HS-5 (cell line): ENCODE data around the gene NDUFV1.
"Not testable (repeated sequence)": the region's sequence is repeated elsewhere in the genome, so short reads cannot be mapped to it uniquely, and the experiment has no call there.

Experiments used
- DNase-seq: peaks from one replicate; pipeline ENCODE4 v3.0.0-alpha.2; 2012; ENCODE audit warnings: low read depth

Gene NDUFV1

GRCh38 chr11:67611704-67612587 lies 5.2 kb downstream of the NDUFV1 start:
- DNase-seq = no peak

DNA sequence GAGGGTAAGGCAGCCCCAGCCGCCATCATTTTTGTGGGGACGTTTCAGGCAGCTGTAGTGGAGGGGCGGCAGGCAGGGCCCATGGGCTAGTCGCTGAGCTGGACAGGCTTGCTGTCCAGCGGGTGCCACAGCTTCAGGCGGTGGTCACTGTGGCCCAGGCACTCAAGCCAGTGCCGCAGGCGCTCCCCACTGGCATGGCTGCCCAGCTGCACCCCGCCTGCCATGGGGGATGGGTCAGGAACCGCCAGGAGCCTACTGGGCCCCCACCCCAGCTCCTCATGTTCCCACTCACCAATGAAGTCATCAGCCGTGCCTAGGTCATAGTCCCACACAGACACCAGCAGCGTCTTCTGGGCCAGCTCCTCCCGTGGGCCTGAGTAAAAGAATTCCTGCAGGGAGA lies 6.0 kb downstream of the NDUFV1 start:
- DNase-seq = no peak

- DNase-seq = no peak
Measured at GRCh38 chr11:67613313-67613959, 6.7 kb downstream of the NDUFV1 start.

DNA sequence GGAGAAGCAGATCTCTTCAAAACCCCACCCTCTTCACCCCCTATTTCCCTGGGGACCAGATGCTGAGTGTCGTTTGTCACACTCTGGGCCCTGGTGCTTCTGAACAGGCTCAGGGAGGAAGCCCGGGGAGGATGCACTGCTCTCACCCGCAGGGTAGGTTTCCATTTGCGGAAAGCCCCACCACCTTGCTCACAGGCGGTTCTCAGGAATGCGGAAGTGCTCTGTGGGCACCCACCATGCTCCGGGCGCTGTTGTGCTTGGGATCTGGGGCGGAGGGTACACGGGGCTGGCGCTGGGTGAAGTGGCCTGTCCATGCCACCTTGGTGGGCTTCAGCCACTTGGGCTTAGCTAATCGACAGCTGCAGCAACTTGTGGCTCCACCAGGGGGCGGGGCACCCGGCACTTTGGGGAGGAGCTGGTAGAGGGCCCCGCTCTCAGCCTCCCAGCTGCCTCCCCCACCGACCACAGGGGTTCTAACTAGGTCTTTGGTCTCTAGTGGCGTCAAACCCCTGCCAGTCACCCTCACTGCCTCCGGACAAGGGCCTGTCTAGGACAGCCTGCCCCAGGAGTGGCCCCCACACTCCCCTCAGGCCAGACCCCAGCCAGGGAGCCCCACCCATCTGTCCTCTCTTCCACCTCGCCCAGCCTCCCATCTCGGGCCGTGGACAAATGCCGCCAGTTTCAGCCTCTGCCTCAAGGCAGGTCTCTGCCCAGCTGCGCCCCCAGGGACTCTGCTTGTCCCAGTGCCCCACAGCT lies 7.4 kb downstream of the NDUFV1 start:
- DNase-seq = no peak

GRCh38 chr11:67614730-67615714 lies 8.3 kb downstream of the NDUFV1 start:
- DNase-seq = no peak

DNA sequence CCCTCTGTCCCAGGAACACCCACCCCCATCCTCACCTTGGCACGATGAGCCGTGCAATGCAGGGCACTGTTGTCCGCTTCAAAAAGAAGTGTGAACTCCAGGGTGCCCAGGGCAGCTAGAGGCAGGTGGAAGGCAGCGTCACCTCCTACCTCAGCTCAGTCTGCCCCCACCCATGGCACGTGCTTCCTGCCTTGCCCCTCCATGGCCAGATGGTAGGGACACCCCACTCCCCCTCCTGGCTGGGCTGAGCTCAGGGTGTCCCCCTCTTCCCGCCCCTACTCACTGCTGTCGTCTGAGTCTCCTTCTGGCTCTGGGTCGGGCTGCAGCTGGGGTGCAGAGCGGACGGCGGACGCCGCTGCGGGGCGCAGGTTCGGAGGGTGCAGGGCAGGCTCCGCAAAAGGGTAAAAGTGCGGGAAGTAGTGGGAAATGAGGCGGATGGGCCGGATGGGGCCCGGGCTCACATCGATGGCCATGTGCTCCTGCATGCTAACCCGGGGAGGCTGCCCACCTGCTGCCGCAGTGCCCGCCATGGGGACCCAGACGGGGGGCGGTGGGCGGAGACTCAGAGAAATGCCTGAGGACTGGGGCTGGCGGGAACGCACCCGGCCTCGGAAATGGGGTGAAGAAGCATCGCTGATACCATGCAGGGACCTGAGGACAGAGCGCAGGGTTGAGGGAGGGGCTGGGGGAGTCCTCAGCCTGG lies 9.1 kb downstream of the NDUFV1 start:
- DNase-seq = no peak

DNA sequence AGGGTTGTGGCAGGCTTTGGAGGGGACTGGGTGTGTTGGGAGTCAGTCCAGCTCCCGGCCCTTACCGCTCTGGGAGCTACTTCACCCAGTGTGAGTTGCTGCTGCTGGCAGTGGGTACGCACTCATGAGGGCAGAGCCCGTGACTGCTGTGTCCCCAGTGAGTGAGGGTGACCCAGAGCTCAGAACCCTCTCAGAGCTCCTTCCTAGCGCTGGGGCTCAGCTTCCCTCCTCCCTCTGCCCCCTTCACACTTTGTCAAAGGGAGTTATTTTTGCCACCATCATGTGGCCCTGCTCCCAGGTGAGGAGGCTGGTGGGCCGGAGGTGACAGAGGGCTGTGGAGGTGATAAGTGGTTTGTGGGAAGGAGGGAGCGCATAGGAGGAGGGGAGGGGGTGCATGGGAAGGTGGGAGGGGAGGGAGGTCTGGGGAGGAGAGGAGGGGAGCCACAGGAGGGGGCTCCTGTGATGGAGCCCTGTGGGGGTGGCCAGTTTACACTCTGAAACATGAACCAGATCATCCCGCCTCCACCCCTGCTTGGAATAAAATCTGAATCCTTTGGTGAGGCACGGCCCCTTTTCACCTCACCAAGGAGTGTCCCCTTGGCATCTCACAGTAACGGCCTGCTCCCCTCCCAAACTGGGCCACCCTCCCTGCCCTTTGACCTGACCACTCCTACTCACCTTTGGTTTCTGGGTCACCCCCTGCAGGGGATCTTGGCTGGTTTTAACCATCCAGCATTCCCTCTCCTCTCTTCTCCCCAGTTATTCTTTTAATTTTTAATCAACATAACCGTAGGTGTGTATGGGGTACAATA lies 9.9 kb downstream of the NDUFV1 start:
- DNase-seq = no peak

DNA sequence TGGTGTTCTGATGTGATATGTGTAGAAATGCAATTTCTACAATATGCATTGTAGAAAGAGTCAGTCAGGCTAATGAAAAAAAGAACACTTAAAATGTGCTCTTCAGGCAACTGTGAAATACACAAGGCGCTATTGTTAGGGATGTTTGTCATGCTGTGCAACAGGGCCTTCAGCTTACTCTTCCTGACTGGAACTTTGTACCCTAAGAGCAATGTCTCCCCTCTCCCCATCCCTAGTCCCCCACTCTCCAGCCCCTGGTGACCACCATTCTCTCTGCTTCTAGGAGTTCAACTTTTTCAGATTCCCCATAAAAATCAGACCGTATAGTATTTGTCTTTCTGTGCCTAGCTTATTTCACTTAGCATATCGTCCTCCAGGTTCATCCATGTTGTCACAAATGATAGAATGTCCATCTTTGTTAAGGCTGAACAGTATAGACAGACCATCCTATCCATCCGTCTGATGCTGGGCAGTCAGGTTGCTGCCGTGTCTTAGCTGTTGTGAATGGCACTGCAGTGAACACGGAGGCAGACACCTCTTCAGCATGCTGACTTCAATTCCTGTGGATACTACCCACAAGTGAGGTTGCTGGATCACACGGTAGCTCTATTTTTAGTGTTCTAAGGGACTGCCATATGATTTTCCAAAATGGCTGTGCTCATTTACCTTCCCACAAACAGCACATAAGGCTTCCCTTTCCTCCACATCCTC lies 10.7 kb downstream of the NDUFV1 start:
- DNase-seq = no peak

- DNase-seq = not testable (repeated sequence)
Measured at GRCh38 chr11:67618901-67619659, 12.3 kb downstream of the NDUFV1 start.

DNA sequence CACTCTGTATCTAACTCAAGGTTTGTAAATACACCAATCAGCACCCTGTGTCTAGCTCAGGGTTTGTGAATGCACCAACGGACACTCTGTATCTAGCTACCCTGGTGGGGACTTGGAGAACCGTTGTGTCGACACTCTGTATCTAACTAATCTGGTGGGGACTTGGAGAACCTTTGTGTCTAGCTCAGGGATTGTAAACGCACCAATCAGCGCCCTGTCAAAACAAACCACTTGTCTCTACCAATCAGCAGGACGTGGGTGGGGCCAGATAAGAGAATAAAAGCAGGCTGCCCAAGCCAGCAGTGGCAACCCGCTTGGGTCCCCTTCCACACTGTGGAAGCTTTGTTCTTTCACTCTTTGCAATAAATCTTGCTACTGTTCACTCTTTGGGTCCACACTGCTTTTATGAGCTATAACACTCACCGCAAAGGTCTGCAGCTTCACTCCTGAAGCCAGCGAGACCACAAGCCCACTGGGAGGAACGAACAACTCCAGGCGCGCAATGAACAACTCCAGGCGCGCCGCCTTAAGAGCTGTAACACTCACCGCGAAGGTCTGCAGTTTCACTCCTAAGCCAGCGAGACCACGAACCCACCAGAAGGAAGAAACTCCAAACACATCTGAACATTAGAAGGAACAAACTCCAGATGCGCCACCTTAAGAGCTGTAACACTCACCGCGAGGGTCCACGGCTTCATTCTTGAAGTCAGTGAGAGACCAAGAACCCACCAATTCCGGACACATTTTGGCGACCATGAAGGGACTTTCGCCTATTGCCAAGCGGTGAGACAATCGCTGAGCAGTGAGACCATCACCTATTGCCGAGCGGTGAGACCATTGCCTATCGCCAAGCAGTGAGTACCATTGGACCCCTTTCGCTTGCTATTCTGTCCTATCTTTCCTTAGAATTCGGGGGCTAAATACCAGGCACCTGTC lies 13.2 kb downstream of the NDUFV1 start:
- DNase-seq = not testable (repeated sequence)

DNA sequence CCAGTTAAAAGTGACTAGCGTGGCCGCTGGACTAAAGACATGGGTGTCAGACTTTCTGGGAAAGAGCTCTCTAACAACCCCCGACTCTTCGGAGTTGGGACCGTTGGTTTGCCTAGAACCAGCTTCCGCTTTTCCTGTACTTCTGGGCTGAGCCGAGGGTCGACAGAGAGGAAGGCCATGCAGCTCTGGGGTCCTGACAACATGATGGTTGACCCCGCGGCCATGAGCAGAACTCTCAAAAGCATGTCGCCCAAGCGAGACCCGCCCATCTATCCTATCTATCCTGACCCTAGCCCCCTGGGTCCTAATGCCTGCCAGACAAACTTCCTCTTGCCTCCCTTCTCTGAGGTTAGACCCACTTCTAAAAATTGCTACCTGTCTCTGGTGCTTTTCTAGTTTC lies 13.9 kb downstream of the NDUFV1 start:
- not testable (repeated sequence) for DNase-seq

DNA sequence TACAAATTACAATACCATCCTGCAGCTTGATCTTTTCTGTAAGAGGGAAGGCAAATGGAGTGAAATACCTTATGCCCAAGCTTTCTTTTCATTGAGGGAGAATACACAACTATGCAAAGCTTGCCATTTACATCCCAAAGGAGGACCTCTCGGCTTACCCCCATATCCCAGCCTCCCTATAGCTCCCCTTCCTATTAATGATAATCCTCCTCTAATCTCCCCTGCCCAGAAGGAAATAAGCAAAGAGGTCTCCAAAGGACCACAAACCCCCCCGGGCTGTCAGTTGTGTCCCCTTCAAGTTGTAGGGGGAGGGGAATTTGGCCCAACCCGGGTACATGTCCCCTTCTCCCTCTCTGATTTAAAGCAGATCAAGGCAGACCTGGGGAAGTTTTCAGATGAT lies 15.2 kb downstream of the NDUFV1 start:
- not testable (repeated sequence) for DNase-seq

DNA sequence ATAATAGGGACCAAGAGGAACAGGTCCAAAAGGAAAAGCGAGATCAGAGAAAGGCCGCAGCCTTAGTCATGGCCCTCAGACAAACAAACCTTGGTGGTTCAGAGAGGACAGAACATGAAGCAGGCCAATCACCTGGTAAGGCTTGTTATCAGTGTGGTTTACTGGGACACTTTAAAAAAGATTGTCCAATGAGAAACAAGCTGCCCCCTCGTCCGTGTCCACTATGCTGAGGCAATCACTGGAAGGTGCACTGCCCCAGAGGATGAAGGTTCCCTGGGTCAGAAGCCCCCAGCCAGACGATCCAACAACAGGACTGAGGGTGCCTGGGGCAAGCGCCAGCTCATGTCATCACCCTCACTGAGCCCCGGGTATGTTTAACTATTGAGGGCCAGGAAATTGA lies 16.2 kb downstream of the NDUFV1 start:
- not testable (repeated sequence) for DNase-seq

DNA sequence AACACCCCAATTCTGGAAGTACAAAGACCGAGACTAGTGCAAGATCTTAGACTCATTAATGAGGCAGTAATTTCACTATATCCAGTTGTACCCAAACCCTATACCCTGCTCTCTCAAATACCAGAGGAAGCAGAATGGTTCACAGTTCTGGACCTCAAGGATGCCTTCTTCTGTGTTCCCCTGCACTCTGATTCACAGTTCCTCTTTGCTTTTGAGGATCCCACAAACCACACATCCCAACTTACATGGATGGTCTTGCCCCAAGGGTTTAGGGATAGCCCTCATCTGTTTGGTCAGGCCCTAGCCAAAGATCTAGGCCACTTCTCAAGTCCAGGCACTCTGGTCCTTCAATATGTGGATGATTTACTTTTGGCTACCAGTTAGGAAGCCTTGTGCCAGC lies 17.1 kb downstream of the NDUFV1 start:
- DNase-seq = not testable (repeated sequence)

DNA sequence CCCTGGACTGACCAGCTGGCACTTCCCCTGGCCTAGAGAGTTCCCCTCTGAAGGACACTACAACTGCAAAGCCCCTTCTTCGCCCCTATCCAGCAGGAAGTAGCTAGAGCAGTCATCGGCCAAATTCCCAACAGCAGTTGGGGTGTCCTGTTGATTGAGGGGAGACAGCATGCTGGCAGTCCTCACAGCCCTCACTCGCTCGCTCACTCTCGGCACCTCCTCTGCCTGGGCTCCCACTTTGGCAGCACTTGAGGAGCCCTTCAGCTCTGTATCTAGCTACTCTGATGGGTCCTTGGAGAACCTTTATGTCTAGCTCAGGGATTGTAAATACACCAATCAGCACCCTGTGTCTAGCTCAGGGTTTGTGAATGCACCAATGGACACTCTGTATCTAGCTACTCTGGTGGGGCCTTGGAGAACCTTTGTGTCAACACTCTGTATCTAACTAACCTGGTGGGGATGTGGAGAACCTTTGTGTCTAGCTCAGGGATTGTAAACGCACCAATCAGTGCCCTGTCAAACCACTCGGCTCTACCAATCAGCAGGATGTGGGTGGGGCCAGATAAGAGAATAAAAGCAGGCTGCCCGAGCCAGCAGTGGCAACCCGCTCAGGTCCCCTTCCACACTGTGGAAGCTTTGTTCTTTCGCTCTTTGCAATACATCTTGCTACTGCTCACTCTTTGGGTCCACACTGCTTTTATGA lies 19.5 kb downstream of the NDUFV1 start:
- DNase-seq = not testable (repeated sequence)

- no peak for DNase-seq
Measured at GRCh38 chr11:67626970-67627369, 20.2 kb downstream of the NDUFV1 start.

- no peak for DNase-seq
Measured at GRCh38 chr11:67627441-67627811, 20.7 kb downstream of the NDUFV1 start.
